Pancreas (tissue), 10 donors: Measurements from ENCODE around the gene EVI5L. TPM values are rescaled to one million over a fixed set of nuclear protein-coding genes. Genes with fewer than 3 reads are reported as not detected.

ENCODE experiments used
- ATAC-seq, 4 donors: fragments of 200-7000 bp; cut with Tn5 transposase; one replicate each; pipeline versions ENCODE4 v1.8.0 to v1.9.1; 2020; ENCODE audit warnings: mild to moderate bottlenecking in 4 of 4, moderate library complexity in 4 of 4
- DNase-seq, 6 donors: peaks; one replicate each; pipeline ENCODE4 v3.0.0-alpha.2; 2020
- FAIRE-seq: peaks from 2 replicates; lab custom pipeline; 2012; peaks lifted over from hg19 to GRCh38; lab: Jason Lieb, UNC
- H3K27ac ChIP-seq, 4 donors: fragments of 200-600 bp; sonication (generic); 1 replicate in 3 of 4; 2 replicates in 1 of 4; pipeline versions ENCODE4 v1.5.0 to v1.8.0; 2020
- H3K27me3 ChIP-seq, 4 donors: fragments of 200-600 bp; one replicate each; pipeline ENCODE4 v1.8.0; 2021
- H3K36me3 ChIP-seq, 3 donors: fragments of 200-600 bp; sonication (generic) in 1 of 3; one replicate each; pipeline versions ENCODE4 v1.5.0 to v1.8.0; 2020 to 2021
- H3K4me1 ChIP-seq, 3 donors: fragments of 200-600 bp; one replicate each; pipeline ENCODE4 v1.8.0; 2021
- H3K4me3 ChIP-seq, 4 donors: fragments of 200-600 bp; sonication (generic) in 2 of 4; one replicate each; pipeline versions ENCODE4 v1.5.0 to v1.8.0; 2020 to 2021
- H3K9me3 ChIP-seq, 4 donors: fragments of 200-600 bp; one replicate each; pipeline ENCODE4 v1.8.0; 2021
- CTCF ChIP-seq, 4 donors: fragments of 200-600 bp; sonication (generic) in 3 of 4; IDR thresholded peaks; one replicate each; pipeline versions ENCODE4 v1.5.0 to v1.8.0; 2021; ENCODE audit warnings: antibody characterized with exemption in 4 of 4
- WGBS, 2 donors: extraction: QIAGEN DNeasy Blood & Tissue Kit; methylation state at CpG; one replicate each; pipeline ENCODE4 v1.1.7; 2013; 5-methylcytosine and 5-hydroxymethylcytosine counted together
- intact Hi-C, 3 donors: fragments of 100-400 bp; cut with DNase I; formaldehyde crosslinking; loops; one replicate each; pipeline versions ENCODE4 v1.11.1 to v1.14.2; 2022
- polyA plus RNA-seq, 2 donors: library from polyadenylated mRNA; stranded (reverse); fragments of 200-250 nt; gene quantifications; one replicate each; pipeline ENCODE4 v1.2.3, GENCODE V29; 2013
- total RNA-seq, 6 donors: library from RNA; stranded (reverse); fragmentation: NEBNext Ultra II Directional in 4 of 6; extraction: Animal tissue kit (Norgen Biotek cat#: 25700) in 4 of 6; gene quantifications; one replicate each; pipeline versions ENCODE4 v1.2.1 to v1.2.4, GENCODE V29; 2021 to 2023
- donor health status: healthy with polysubstance abuse.
- donor health status: DM: no; HTN: no; CAD: no; lungs with moderate emphysema.
- donor health status: DM: no; HTN: no; CAD: no.
- donor health status: control.
- donor health status: control.
- donor health status: Bipolar disorder and iron deficiency.
- donor health status: DM: yes; HTN: yes; CAD: no.
- donor health status: DM: no; HTN: no; CAD: no.
- donor health status: DM: no; HTN: no; CAD: no.
- donor health status: DM: yes; HTN: yes; CAD: no.

Gene EVI5L
- total and polyA plus RNA-seq, 8 donors, result 3.0 to 9.1 (median 4.8) TPM

- no peak for DNase-seq
- FAIRE-seq, result no peak
- no peak for ATAC-seq
Observed at GRCh38 chr19:7863157-7863970, 33.3 kb downstream of the EVI5L start.

GRCh38 chr19:7863971-7864689, 34.1 kb downstream of the EVI5L start:
- H3K27ac ChIP-seq, result no peak overlapping the region
- no peaks in the 10 kb centered on the region for H3K36me3 ChIP-seq
- H3K4me1 ChIP-seq, result no peaks in the 10 kb centered on the region
- FAIRE-seq (no peak), ATAC-seq (no peak), DNase-seq (peak in 1 of 6 donors; percentile 60)
- no peak overlapping the region for H3K4me3 ChIP-seq
- no peaks in the 10 kb centered on the region for H3K27me3 ChIP-seq
- no peak for TF ChIP-seq CTCF (IDR thresholded peaks at IDR 0.05)
- intact Hi-C loops, result no loop called here
- WGBS, 2 donors, result 84 to 86% methylated on average over 21 of the region's 21 CpGs
- H3K9me3 ChIP-seq, result no peaks in the 10 kb centered on the region

More at GRCh38 chr19:7863157-7863970, 33.3 kb downstream of the EVI5L start:
- no peaks in the 10 kb centered on the region for H3K27me3 ChIP-seq
- no peaks in the 10 kb centered on the region for H3K9me3 ChIP-seq
- 89 to 91% methylated on average over 83 of the region's 83 CpGs for WGBS, 2 donors
- no peaks in the 10 kb centered on the region for H3K36me3 ChIP-seq
- no peak overlapping the region for H3K4me3 ChIP-seq
- intact Hi-C loops, result no loop called here
- no peaks in the 10 kb centered on the region for H3K4me1 ChIP-seq
- no peak overlapping the region for H3K27ac ChIP-seq
- no peak for TF ChIP-seq CTCF (IDR thresholded peaks at IDR 0.05)

GRCh38 chr19:7864690-7865074, 34.7 kb downstream of the EVI5L start:
- no peaks in the 10 kb centered on the region for H3K9me3 ChIP-seq
- intact Hi-C loops, result no loop called here
- FAIRE-seq (no peak), ATAC-seq (no peak), DNase-seq (no peak)
- no peak overlapping the region for H3K4me3 ChIP-seq
- H3K27me3 ChIP-seq, result no peaks in the 10 kb centered on the region
- WGBS, 2 donors, result 68 to 71% methylated on average over 15 to 18 of the region's 18 CpGs
- no peaks in the 10 kb centered on the region for H3K36me3 ChIP-seq
- H3K4me1 ChIP-seq, result no peaks in the 10 kb centered on the region
- no peak overlapping the region for H3K27ac ChIP-seq
- TF ChIP-seq CTCF (IDR thresholded peaks at IDR 0.05), result no peak

GRCh38 chr19:7865262-7865911, 35.4 kb downstream of the EVI5L start:
- Histone ChIP-seq H3K27me3 (no peaks in the 10 kb centered on the region), H3K4me1 (no peaks in the 10 kb centered on the region), H3K4me3 (no peak overlapping the region), H3K36me3 (no peaks in the 10 kb centered on the region), H3K27ac (no peak overlapping the region), H3K9me3 (no peaks in the 10 kb centered on the region)
- no peak for TF ChIP-seq CTCF (IDR thresholded peaks at IDR 0.05)
- intact Hi-C loops, result no loop called here
- DNase-seq, result no peak
- WGBS, 2 donors, result 62 to 63% methylated on average over 10 of the region's 10 CpGs
- FAIRE-seq, result no peak
- ATAC-seq, result no peak
